HL-60/S4 (cell line): Measurements from ENCODE around the gene GPR162.

Source experiments
- in situ Hi-C: fragments of 300-500 bp; cut with MboI; formaldehyde crosslinking; loops from 2 replicates; pipeline ENCODE4 v1.14.3; 2022; ENCODE audit warnings: low sequenced_read_pairs

Gene GPR162

DNA sequence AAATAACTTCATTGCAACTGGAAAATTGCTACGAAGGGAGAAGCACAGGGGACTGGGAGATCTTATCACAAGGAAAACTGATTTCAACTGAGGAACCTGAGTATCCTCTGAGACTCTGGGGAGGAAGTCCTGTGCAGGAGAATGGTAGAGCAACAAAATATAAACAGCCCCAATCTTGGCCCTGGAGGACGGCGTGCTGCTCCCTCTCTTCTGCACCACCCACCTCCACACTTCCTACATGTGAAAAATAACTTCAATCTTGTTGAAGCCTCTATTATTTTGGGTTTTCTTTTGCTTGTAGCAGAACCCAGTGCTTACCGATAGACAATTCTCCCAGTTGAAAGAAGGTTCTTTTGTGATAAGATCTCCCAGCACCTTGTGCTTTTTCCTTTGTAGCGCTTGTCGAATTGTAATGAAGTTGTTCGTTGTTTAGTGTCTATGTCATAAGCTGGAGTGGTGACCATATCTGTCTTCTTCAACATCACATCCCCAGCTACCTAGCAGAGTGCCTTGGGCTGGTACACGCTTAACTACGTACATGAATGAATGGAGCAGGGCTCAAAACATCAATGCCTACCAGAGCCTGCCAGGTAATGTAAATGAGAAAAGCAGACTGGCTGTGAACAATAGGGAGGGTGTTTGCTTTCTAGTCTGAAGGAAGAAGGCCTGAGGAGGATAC lies 35.1 kb upstream of the GPR162 start:
- in situ Hi-C loops, result no loop called here

DNA sequence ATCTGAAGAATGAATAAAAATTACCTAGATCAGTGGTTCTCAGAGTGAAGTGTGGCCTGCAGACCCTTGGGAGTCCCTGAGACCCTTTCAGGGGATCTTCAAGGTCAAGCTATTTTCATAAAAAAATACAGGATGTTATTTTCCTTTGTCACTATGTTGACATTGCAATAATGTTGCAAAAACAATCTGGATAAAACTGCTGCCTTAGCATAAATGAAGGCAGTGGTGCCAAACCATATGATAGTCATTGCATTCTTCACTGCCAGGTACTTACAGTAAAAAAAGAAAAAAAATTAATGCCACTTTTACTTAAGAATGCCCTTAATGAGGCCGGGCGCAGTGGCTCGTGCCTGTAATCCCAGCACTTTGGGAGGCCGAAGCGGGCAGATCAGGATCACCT lies 34.3 kb upstream of the GPR162 start:
- in situ Hi-C loops, result no loop called here

DNA sequence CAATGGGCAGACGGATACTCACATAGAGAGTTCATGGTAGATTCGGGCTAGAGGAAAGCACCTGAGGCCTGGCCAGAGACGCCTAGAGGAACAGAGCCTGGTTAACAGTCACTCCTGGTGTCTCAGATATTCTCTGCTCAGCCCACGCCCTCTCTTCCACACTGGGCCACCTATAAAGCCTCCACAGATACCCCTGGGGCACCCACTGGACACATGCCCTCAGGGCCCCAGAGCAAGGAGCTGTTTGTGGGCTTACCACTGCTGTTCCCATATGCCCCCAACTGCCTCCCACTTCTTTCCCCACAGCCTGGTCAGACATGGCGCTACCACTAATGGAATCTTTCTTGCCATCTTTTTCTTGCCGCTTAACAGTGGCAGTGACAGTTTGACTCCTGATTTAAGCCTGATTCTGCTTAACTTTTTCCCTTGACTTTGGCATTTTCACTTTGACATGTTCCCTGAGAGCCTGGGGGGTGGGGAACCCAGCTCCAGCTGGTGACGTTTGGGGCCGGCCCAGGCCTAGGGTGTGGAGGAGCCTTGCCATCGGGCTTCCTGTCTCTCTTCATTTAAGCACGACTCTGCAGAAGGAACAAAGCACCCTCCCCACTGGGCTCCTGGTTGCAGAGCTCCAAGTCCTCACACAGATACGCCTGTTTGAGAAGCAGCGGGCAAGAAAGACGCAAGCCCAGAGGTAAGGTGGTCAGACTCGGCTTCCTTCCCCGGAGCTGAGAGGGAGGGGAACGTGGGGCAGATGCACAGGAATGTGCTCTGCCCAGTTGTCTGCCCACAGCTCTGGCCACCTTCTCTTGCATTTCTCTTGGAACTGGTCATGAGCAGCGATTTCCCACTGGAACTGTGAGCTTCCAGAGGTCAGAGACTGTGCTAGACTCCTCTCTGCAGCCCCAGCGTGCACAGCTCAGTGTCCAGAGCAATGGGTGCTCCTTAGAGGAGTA lies 32.4 kb upstream of the GPR162 start, which contains the start of gene CD4:
Gene CD4, plus strand, starts transcription at position 557 of the 953 bp plus-strand sequence. CDS start 10,611 bp downstream, outside the sequence.
- in situ Hi-C loops, result no loop called here

DNA sequence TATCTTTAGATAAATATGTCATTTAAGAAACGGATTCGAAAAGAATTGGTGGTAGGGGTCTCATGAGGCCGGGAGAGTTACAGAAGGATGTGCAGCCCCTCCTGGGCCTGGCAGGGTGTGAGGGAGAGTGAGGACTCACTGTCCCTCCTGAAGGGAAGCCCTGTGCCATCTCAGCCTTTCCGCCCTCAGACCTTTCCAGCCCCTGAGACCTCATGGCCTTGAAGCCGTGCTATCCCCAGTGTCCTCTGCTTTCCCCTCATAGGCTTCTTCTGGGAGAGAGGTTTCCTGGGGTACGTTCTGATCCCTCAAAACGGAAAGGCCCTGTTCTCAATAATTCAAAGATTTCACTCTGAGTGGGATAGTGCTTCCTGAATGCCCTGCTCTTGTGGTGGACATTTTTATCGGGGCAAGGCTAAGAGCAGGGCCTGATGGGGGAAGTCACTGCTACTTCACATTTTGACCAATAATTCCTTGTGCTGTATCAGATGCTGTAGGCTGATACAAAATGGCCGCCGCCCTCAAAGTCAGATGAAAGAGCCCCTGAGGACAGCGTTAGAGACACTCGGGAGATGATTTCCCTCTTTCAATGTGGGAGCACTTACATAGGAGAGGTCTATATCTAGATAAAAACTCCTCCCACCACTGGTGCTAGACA lies 31.0 kb upstream of the GPR162 start:
- in situ Hi-C loops, result no loop called here

DNA sequence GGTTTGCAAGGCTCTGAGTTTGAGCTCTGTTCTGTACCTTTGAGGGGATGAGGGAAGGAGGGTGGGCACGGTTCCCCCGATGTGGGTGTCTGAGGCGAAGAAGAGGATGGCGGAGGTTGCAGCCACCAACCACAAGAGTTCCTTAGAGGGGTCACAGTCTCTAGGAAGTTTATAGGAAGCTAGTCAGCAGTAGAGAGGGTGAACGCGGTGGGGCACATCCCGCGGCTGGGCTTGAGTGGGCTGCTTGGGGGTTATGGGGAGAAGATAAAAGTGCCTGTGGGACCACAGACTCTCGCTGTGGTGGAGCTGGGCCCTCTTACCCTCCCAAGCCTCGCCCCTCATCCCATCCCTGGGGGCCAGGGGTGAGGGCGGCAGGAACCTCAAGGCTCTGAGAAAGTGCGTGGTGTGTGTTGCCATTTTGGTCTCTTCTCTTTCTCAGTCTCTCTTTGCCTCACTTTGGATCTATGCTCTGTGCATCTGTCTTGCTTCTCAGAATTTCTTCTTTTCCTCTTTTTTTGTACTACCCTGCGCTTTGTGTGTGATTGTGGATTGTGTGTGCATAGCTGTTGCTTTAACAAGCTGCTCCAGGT lies 29.6 kb upstream of the GPR162 start:
- in situ Hi-C loops, result no loop called here

DNA sequence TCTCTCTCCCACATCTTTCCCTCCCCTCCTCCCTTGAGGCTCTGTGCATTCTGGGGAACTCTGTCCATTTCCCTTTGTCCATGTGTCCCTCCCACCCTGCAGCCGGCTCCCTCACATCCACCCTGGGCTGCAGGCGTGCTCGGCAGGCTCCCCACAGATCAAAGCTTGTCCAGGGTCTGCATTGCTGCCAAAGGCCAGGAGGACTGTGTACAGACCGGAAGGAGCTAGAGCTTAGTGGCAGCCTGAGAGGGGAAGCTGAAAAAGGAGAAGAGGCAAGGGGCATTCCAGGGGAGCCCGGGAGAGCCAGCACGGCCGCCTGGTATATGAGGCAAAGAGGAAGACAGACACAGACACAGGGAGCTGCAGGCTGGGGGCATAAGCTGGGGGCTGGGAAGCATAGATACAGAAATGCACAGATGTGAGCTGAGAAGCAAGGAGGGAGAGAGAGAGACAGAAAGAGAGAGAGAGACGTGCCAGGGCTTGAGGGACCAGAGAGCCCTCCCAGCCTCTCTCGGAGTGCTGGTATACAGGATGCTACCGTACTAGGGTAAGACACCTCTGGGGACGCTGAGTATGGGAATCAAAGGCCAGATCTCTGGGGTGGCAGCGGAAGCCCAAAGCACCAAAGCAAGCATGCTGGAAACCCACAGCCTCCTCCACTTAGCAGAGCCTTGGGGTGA lies 29.0 kb upstream of the GPR162 start:
- in situ Hi-C loops, result no loop called here

DNA sequence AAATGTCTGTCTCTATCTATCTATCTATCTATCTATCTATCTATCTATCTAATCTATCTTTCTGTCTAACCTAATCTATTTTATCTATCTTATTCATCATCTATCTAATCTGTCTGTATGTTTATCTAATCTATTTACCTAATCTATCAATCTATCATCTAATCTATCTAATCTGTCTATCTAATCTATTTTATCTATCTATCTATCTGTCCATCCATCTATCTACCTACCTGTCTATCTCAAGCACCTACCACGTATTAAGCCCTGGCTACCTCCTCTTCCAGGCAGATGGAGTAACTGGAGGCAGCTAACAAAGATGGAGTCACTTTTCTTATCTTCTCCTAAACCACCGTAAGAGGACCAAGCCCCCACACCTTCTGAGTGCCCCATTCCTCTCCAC lies 26.5 kb upstream of the GPR162 start:
- in situ Hi-C loops, result no loop called here

DNA sequence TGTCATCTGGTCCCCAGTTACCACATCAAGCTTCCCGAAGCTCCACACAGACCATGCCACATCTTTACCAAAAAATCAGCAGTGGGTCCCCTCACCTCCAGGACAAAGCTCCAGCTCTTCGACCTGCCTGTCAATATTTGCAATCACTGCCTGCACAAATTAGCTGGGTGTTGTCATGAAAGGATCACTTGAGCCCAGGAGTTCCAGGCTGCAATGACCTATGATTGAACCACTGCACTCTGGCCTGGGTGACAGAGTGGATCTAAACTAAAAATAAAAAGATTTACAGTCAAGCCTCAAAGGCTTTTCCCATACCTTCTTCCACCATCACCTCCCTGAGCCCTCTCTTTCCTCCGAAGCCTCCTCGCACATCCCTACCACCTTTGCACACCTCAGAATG lies 25.0 kb upstream of the GPR162 start:
- in situ Hi-C loops, result no loop called here

DNA sequence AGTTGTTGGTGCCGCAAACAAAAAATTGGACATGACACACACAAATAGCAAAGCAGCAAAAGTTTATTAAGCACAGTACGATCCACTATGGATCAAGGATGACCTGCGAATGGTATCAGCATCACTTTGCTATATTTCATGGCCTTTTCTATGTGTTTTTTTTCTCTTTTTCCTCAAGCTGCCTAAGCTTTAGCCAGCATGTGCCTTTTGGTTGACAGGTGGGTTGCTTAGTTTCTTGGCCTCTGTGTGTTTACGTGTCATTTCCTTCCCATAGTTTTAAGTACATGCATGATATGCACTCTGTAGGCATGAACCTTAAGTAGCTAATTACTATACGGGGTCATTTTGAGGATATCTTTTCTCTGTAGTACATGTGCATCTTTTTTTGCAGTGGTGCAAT lies 22.5 kb upstream of the GPR162 start:
- in situ Hi-C loops, result no loop called here

DNA sequence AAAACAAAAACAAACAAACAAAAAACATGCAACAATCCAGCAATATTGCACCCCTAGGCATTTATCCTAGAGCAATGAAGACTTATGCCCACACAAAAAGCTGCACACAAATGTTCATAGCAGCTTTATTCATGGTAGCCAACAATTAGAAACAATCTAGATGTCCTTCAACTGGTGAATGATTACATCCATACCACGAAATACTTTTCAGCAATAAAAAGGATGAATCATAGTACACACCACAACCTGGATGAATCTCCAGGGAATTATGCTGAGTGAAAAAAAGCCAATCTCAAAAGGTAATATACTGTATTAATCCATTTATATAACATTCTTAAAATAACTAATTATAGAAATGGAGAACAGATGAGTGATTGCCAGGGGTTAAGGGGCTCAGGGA lies 14.5 kb upstream of the GPR162 start:
- in situ Hi-C loops, result no loop called here

DNA sequence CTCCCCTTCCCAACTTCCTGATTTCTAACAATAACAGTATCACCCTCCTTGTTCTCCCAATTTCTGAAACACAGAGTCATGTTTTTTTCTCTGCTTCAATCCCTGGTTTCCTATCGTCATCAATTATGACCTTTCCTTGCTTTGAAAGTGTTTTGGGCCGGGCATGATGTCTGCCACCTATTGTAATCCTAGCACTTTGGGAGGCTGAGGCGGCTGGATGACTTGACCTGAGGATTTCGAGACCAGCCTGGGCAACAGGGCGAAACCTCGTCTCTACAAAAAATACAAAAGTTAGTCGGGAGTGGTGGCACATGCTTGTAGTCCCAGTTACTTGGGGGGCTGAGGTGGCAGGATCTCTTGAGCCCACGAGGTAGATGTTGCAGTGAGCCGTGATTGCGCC lies 12.6 kb upstream of the GPR162 start:
- in situ Hi-C loops, result no loop called here

DNA sequence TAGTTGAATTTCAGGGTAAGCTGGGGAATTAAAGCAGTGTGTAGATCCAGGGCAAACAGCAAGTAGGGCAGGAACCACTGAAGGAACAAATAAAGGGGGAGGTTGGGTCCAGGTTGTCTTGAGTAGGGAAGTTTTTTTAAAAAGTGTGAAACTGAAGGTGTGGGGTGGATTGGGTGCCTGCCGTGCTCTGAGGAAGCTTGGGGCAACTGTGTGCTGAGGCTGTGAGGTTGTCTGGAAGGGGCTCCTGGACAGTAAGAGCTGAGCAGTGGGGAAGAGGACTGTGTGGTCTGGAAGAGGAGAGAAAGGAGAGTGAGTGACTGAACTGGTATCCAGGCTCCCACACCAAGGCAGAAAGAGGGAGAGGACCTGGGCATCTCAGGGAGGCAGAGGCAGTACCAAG lies 10.9 kb upstream of the GPR162 start:
- in situ Hi-C loops, result no loop called here

DNA sequence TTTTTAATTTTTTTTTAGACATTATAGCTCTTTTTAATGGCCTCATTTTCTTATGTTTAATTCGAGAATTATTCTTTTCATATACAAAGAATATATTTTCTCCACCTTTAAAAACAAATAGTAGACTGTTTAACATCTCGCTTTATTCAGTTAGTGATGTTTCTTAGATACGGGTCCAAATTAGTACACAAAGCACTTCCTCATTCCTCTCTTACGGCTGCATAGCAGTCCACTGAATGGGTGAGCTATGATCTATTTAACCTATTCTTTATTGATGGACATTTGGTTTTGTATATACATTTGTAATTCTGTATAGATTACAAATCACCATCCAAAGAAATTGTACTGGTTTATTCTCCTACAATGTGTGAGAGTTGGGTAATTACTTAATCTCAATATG lies 8.3 kb upstream of the GPR162 start:
- in situ Hi-C loops, result no loop called here

DNA sequence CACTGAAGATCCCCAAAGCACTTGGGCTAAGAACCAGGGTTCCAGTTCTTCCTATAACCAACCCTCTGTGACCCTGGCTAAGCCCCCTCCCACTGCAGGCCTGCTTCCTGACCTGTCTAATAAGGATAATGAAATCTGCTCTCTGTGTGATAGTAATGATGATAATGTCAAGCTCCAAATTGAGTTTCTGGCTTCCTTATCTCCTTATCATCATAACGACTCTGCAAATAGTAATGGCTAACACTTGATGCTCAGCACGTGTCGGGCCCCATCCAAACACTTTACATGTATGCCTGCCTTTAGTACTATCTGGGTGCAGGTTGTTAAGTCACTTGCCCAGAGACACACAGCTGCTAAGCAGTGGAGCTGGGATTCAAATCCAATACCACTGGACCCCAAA lies 5.0 kb upstream of the GPR162 start:
- in situ Hi-C loops, result no loop called here

DNA sequence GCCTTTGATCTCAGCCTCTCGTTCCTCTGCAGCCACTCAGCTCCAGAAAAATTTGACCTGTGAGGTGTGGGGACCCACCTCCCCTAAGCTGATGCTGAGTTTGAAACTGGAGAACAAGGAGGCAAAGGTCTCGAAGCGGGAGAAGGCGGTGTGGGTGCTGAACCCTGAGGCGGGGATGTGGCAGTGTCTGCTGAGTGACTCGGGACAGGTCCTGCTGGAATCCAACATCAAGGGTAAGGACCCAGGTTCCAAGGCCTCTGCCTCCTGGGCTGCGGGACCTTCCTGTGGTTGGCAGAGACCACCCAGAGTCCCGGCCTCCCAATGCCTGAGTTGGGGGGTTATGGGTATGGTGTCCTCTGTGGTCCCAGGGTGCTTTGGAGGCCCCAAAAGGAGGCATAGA lies 4.5 kb upstream of the GPR162 start:
- in situ Hi-C loops, result no loop called here

DNA sequence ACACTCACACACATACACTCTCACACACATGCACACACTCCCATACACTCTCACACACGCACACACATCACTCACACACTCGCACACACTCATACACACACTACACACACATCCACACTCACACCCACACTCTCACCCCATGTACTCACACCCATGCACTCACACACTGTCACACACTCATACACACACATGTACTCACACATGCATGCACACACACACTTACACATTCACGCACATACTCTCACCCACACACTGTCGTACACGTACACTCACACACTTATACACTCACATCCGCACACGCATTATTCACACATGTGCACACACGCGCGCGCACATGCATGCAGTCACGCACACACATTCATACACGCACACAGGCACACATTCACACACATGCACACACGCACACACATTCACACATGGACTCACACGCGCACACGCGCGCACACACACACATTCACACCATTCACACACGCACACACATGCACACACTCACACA lies 3.9 kb upstream of the GPR162 start:
- in situ Hi-C loops, result no loop called here

DNA sequence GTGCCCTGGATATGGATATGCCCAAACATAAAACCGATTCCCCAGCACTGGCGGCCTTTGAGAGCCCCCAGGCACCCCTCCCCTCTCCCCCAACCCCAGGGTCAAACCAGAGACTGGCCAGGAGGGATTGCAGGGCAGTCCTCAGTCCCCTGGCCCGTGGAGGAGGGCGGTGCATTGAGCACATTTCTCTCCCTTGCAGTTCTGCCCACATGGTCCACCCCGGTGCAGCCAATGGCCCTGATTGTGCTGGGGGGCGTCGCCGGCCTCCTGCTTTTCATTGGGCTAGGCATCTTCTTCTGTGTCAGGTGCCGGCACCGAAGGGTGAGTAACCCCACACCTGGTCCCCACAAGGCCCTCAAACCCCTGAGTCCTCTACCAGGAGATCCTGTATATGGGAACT lies 3.4 kb upstream of the GPR162 start:
- in situ Hi-C loops, result no loop called here

DNA sequence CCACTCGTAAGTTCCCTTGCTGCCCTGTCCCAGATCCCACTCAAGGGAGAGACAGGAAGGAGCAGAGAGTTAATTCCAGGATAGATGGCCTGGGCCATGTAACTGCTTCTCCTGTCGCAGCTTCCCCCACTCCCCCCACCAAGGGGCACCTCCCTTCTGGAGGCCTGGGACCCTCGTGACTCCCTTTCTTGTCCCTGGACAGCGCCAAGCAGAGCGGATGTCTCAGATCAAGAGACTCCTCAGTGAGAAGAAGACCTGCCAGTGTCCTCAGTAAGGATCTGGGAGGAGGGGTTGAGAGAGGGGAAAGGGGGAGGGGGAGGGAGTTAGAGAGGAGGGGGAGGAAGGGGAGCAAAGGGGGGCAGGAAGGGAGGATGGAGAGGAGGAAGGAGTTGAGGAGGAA lies 3.0 kb upstream of the GPR162 start:
- in situ Hi-C loops, result no loop called here

DNA sequence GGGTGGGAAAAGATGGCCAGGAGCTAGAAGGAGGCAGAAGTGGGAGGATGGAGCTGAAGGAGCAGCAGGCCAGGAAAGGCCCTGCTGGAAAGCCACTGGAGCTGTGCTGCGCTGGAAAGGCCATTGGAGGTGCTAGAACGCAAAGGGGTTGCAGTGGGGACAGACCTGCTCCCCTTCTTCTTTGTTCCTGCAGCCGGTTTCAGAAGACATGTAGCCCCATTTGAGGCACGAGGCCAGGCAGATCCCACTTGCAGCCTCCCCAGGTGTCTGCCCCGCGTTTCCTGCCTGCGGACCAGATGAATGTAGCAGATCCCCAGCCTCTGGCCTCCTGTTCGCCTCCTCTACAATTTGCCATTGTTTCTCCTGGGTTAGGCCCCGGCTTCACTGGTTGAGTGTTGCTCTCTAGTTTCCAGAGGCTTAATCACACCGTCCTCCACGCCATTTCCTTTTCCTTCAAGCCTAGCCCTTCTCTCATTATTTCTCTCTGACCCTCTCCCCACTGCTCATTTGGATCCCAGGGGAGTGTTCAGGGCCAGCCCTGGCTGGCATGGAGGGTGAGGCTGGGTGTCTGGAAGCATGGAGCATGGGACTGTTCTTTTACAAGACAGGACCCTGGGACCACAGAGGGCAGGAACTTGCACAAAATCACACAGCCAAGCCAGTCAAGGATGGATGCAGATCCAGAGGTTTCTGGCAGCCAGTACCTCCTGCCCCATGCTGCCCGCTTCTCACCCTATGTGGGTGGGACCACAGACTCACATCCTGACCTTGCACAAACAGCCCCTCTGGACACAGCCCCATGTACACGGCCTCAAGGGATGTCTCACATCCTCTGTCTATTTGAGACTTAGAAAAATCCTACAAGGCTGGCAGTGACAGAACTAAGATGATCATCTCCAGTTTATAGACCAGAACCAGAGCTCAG lies 2.3 kb upstream of the GPR162 start:
- in situ Hi-C loops, result no loop called here

DNA sequence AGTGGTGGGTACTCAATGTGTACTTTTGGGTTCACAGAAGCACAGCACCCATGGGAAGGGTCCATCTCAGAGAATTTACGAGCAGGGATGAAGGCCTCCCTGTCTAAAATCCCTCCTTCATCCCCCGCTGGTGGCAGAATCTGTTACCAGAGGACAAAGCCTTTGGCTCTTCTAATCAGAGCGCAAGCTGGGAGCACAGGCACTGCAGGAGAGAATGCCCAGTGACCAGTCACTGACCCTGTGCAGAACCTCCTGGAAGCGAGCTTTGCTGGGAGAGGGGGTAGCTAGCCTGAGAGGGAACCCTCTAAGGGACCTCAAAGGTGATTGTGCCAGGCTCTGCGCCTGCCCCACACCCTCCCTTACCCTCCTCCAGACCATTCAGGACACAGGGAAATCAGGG lies 1.5 kb upstream of the GPR162 start:
- in situ Hi-C loops, result no loop called here
